GM12878 (cell line): ENCODE data around the gene CD48. TPM values are rescaled to one million over a fixed set of nuclear protein-coding genes. Genes with fewer than 3 reads are reported as not detected.

ENCODE experiments used
- ATAC-seq: fragments of 200-7000 bp; cut with Tn5 transposase; 3 replicates; pipeline ENCODE4 v1.9.1; 2020; ENCODE audit warnings: mild to moderate bottlenecking, moderate library complexity
- BruUV-seq: library from RNA; stranded (reverse); fragments of 400-500 nt; replicated peaks from 2 replicates; lab custom pipeline; 2021; lab: Mats Ljungman, UMichigan
- CTCF ChIA-PET: fragments of 300-600 bp; sonication (Branson Sonifier 250); formaldehyde crosslinking; extraction: SDS; loops from one replicate; lab custom pipeline; 2021; ENCODE audit warnings: inconsistent platforms; lab: Yijun Ruan, JAX
- POLR2A ChIA-PET: fragments of 350-600 bp; formaldehyde crosslinking; extraction: SDS; loops from one replicate; lab custom pipeline; 2021; ENCODE audit warnings: inconsistent platforms; lab: Charles Lee
- RAD21 ChIA-PET: fragments of 300-600 bp; sonication (Branson Sonifier 250); formaldehyde crosslinking; loops from one replicate; lab custom pipeline; 2023; ENCODE audit warnings: antibody characterized with exemption; ENCODE audit not compliant: unreplicated experiment; lab: Charles Lee
- SMC1A ChIA-PET: fragments of 300-600 bp; sonication (Branson Sonifier 250); formaldehyde crosslinking; loops from one replicate; lab custom pipeline; 2023; ENCODE audit not compliant: unreplicated experiment, uncharacterized antibody; lab: Charles Lee
- DNase-seq: peaks from one replicate; pipeline ENCODE4 v3.0.0-alpha.2; 2011; ENCODE audit warnings: low read depth, low spot score
- FAIRE-seq: peaks from 3 replicates; lab custom pipeline; 2011; peaks lifted over from hg19 to GRCh38; lab: Jason Lieb, UNC
- H2AFZ ChIP-seq: 2 replicates; pipeline ENCODE4 v1.6.0; 2011; ENCODE audit warnings: low read depth, low read length, control low read depth; ENCODE audit not compliant: control insufficient read depth
- H3K27ac ChIP-seq: 2 replicates; pipeline ENCODE4 v1.5.1; 2011; ENCODE audit warnings: control low read depth; ENCODE audit not compliant: control insufficient read depth, insufficient read depth
- H3K27me3 ChIP-seq, 2 experiments: replicated peaks in 1 of 2; 2 replicates each; pipeline versions ENCODE4 v1.6.0 to v1.6.1; 2011; ENCODE audit warnings: low read length in 1 of 2; ENCODE audit not compliant: control insufficient read depth in 2 of 2, insufficient read depth in 2 of 2
- H3K36me3 ChIP-seq, 2 experiments: 2 replicates each; pipeline ENCODE4 v1.5.1; 2011; ENCODE audit warnings: low read length in 1 of 2; ENCODE audit not compliant: control insufficient read depth in 2 of 2, insufficient read depth in 2 of 2
- H3K4me1 ChIP-seq: 2 replicates; pipeline ENCODE4 v1.6.1; 2011; ENCODE audit warnings: mild to moderate bottlenecking, low read length, moderate library complexity, mixed read lengths; ENCODE audit not compliant: control insufficient read depth, insufficient read depth
- H3K4me2 ChIP-seq: 2 replicates; pipeline ENCODE4 v1.6.0; 2011; ENCODE audit warnings: control low read depth; ENCODE audit not compliant: control insufficient read depth, insufficient read depth
- H3K4me3 ChIP-seq: fragments of 200-600 bp; sonication (generic); 2 replicates; pipeline ENCODE4 v1.5.1; 2016
- H3K79me2 ChIP-seq: 2 replicates; pipeline ENCODE4 v1.6.0; 2011; ENCODE audit warnings: low read length; ENCODE audit not compliant: control insufficient read depth, insufficient read depth
- H3K9ac ChIP-seq: 2 replicates; pipeline ENCODE4 v1.8.0; 2011; ENCODE audit warnings: low read length, control low read depth, mixed read lengths; ENCODE audit not compliant: control insufficient read depth, insufficient read depth
- H3K9me3 ChIP-seq: replicated peaks from 3 replicates; pipeline ENCODE4 v1.5.1; 2011; ENCODE audit warnings: mild to moderate bottlenecking, low read length; ENCODE audit not compliant: control insufficient read depth, insufficient read depth
- H4K20me1 ChIP-seq: 2 replicates; pipeline ENCODE4 v1.6.0; 2011; ENCODE audit not compliant: control insufficient read depth, insufficient read depth
- HSF1 ChIP-seq: fragments of 150-350 bp; IDR thresholded peaks from 2 replicates; pipeline ENCODE4 v1.6.1; 2014; ENCODE audit warnings: mild to moderate bottlenecking, low read depth, low read length
- IKZF2 ChIP-seq, 2 experiments: fragments of 450-650 bp; IDR thresholded peaks; 2 replicates each; pipeline ENCODE4 v1.6.1; 2017; ENCODE audit warnings: mild to moderate bottlenecking in 2 of 2, moderate library complexity in 2 of 2
- IRF3 ChIP-seq: fragments of 450-650 bp; IDR thresholded peaks from 2 replicates; pipeline ENCODE4 v1.6.1; 2014; ENCODE audit warnings: mild to moderate bottlenecking
- NR2C1 ChIP-seq: fragments of 450-650 bp; IDR thresholded peaks from 2 replicates; pipeline ENCODE4 v1.6.1; 2017; ENCODE audit warnings: antibody characterized with exemption, mild to moderate bottlenecking, moderate library complexity
- PKNOX1 ChIP-seq: fragments of 450-650 bp; IDR thresholded peaks from 2 replicates; pipeline ENCODE4 v1.6.1; 2016; ENCODE audit warnings: mild to moderate bottlenecking
- SUPT20H ChIP-seq: IDR thresholded peaks from 2 replicates; pipeline ENCODE4 v1.6.1; 2011; ENCODE audit warnings: low read depth, mild to moderate bottlenecking, low read length, moderate library complexity, borderline replicate concordance; ENCODE audit not compliant: control insufficient read depth
- TAF1 ChIP-seq: IDR thresholded peaks from 2 replicates; pipeline ENCODE4 v1.6.1; 2011; ENCODE audit warnings: mild to moderate bottlenecking, low read depth, low read length, borderline replicate concordance
- TCF7 ChIP-seq: IDR thresholded peaks from 2 replicates; pipeline ENCODE4 v1.6.1; 2014; ENCODE audit warnings: antibody characterized with exemption, borderline replicate concordance
- WGBS: methylation state at CpG from one replicate; pipeline ENCODE4 v1.1.6; 2016; ENCODE audit warnings: low lambda C conversion rate; ENCODE audit not compliant: insufficient replicate concordance, insufficient coverage; ENCODE audit errors: missing lambda C conversion rate; 5-methylcytosine and 5-hydroxymethylcytosine counted together
- in situ Hi-C: fragments of 300-500 bp; cut with MboI; formaldehyde crosslinking; loops from 9 replicates; pipeline ENCODE4 v1.14.3; 2018; ENCODE audit warnings: mixed read lengths
- intact Hi-C: fragments of 100-400 bp; cut with micrococcal nuclease; formaldehyde crosslinking; loops from one replicate; pipeline ENCODE4 v1.14.2; 2022; ENCODE audit not compliant: unreplicated experiment
- polyA plus RNA-seq, 11 experiments: library from polyadenylated mRNA; depleted of rRNA in 4 of 11; unstranded in 6 of 11; stranded (reverse) in 5 of 11; fragments of >200 nt; fragmentation: Nextera tagmentation in 4 of 11; fragmentation: Illumina TruSeq in 1 of 11; extraction: Ambion mirVana in 4 of 11; extraction: Trizol in 1 of 11; gene quantifications; 1 replicate in 1 of 11; 2 replicates in 10 of 11; pipeline versions ENCODE4 v1.2.1 to v1.2.3, GENCODE V29; 2011 to 2016; ENCODE audit warnings: inconsistent platforms in 2 of 11, missing spikeins in 2 of 11, low read depth in 1 of 11
- total RNA-seq, 4 experiments: library from RNA; depleted of rRNA in 3 of 4; stranded (reverse); fragments of >200 nt in 3 of 4; fragmentation: Illumina TruSeq in 1 of 4; extraction: Trizol in 1 of 4; gene quantifications; 2 replicates each; pipeline versions ENCODE4 v1.2.1 to v1.2.3, GENCODE V29; 2013 to 2021

CD48 gene
- total and polyA plus RNA-seq, 10 of the 15 experiments (the other 5 are each of a cell fraction or from before 2014, with no cell fraction given), result 302 to 1,315 (median 430) TPM

- CTCF ChIA-PET, result interaction anchor here (0.5 to 13.0 kb wide), 13 partner anchors 10 to 203 kb away, joined by 3 to 234 read pairs (median 6); partner anchors contain the start of gene SLAMF7
- FAIRE-seq (no peak), ATAC-seq (no peak), DNase-seq (no peak)
- RAD21 ChIA-PET, result interaction anchor here (0.8 to 4.7 kb wide), 4 partner anchors 10 to 203 kb away, joined by 3 to 48 read pairs (median 4); partner anchors contain the start of gene SLAMF7
- Histone ChIP-seq H4K20me1 (no peaks in the 10 kb centered on the region), H3K9me3 (no peaks in the 10 kb centered on the region), H3K27ac (no peak overlapping the region), H3K4me1 (peaks cover 45% of the 10 kb centered on the region), H3K4me3 (no peak overlapping the region), H3K79me2 (peaks cover 55% of the 10 kb centered on the region), H3K27me3 (no peaks in the 10 kb centered on the region), H2AFZ (no peak overlapping the region), H3K36me3 (peaks cover 24 to 40% of the 10 kb centered on the region in 2 experiments), H3K4me2 (no peak overlapping the region), H3K9ac (no peak overlapping the region)
- intact Hi-C loops, result no loop called here
- in situ Hi-C loops, result no loop called here
- SMC1A ChIA-PET, result interaction anchor here (0.8 to 15.1 kb wide), 10 partner anchors 10 to 205 kb away, joined by 3 to 447 read pairs (median 4); partner anchors contain the start of gene SLAMF7
- BruUV-seq, result no TSS peak
- WGBS, result 96% methylated on average over 1 of the region's 1 CpG
- TF ChIP-seq TAF1 (no peak), IKZF2 (IDR thresholded peaks at IDR 0.05) (no peak), TCF7 (no peak), SUPT20H (no peak), IRF3 (no peak), PKNOX1 (no peak), HSF1 (no peak), NR2C1 (no peak)
- POLR2A ChIA-PET, result interaction anchor here (0.8 to 1.6 kb wide), 2 partner anchors 16 to 29 kb away, joined by 3 read pairs; no protein-coding TSS in a partner anchor
Observed at GRCh38 chr1:160748878-160749269, 37.3 kb upstream of the CD48 start.
